Fibroblast of the aortic adventitia (primary cell): ENCODE data around the gene CACNG8. TPM values are rescaled to one million over a fixed set of nuclear protein-coding genes. Genes with fewer than 3 reads are reported as not detected.

ENCODE experiments used
- DNase-seq: peaks from one replicate; pipeline ENCODE4 v3.0.0-alpha.2; 2010; ENCODE audit warnings: low read depth
- H3K4me3 ChIP-seq: 2 replicates; pipeline ENCODE4 v1.5.1; 2011; ENCODE audit warnings: low read depth, mild to moderate bottlenecking, control low read depth, low read length, moderate library complexity
- total RNA-seq: library from RNA; depleted of rRNA; stranded (reverse); fragments of >200 nt; gene quantifications from 2 replicates; pipeline ENCODE4 v1.2.3, GENCODE V29; 2012; ENCODE audit warnings: low replicate concordance
- TF ChIP-seq, protein P1 (sequence below): IDR thresholded peaks from 2 replicates; pipeline ENCODE4 v1.5.1; 2011; ENCODE audit warnings: mild to moderate bottlenecking, low read length, control low read depth, inconsistent platforms; ENCODE audit not compliant: insufficient read depth

Gene CACNG8
- total RNA-seq, 1 donor = 0.45 TPM

DNA sequence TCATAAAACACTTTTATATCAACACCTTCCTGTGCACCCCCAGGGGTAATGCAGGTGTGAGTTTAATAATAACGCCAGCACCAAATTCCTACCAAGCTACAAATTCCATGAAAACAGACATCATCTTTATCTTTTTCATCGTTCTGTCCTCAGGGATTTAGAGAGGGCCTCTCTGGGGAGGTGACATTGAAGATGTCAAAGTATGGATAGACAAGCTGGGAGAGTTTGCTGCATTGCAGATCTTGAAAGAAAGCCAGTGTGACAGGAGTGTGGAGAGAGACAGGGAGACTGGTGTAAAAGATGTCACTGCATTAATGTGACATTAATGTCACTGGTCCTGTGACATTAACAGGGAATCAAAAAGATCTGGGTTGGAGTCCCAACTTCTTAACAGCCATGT is 38.8 kb downstream of the CACNG8 start:
- no peak overlapping the region for H3K4me3 ChIP-seq
- TF ChIP-seq, protein P1, sequence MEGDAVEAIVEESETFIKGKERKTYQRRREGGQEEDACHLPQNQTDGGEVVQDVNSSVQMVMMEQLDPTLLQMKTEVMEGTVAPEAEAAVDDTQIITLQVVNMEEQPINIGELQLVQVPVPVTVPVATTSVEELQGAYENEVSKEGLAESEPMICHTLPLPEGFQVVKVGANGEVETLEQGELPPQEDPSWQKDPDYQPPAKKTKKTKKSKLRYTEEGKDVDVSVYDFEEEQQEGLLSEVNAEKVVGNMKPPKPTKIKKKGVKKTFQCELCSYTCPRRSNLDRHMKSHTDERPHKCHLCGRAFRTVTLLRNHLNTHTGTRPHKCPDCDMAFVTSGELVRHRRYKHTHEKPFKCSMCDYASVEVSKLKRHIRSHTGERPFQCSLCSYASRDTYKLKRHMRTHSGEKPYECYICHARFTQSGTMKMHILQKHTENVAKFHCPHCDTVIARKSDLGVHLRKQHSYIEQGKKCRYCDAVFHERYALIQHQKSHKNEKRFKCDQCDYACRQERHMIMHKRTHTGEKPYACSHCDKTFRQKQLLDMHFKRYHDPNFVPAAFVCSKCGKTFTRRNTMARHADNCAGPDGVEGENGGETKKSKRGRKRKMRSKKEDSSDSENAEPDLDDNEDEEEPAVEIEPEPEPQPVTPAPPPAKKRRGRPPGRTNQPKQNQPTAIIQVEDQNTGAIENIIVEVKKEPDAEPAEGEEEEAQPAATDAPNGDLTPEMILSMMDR = no peak
- DNase-seq = no peak

DNA sequence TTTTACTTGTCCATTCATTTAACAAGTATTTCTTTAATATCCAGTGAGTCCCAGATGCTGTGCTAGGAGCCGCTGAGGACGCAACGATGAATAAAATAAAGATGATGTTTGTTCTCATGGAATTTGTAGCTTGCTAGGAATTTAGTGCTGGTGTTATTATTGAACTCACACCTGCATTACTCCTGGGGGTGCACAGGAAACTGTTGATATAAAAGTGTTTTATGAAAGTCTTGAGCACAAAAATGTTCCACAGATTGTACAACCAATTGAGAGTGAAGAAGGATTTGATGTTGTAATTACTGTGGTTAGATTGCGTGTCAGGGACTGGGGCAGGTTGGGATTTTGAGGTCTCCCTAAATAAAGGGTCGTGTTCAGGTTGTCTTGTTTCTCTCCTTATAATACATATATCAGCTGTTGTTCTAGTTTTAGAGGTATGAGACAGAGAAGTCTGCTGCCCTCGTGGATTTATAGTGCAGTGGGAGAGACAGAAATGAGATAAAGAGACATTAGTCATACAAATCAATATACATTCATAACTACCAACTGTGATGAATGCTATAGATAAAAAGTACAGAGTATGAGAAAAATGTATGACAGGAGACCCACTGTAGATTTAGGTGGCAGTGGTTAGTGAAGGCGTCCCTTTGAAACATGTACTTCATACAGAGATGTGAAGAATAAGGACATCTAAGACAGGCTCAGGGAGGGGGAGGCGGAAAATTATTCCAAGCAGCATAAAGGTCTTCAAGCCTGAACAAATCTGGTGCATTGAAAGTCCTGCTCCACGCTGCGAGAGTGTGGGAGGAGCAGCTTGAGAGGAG is 40.0 kb downstream of the CACNG8 start:
- peak; percentile 44 for DNase-seq
- TF ChIP-seq, protein P1 = no peak
- H3K4me3 ChIP-seq = no peak overlapping the region

DNA sequence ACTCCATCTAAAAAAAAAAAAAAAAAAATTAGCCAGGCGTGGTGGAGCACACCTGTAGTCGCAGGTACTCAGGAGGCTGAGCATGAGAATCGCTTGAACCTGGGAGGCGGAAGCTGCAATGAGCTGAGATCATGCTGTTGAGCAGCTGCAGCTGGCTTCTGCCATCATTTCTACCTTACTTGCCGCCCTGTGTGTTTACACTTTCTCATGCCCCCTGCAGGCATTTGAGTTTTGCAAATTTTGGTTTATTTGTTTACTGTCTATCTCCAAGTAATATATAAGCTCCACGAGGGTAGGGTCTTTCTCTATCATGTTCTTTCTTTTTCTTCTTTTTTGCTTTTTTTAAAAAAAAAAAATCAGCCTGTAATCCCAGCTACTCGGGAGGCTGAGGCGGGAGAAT is 46.7 kb downstream of the CACNG8 start:
- TF ChIP-seq, protein P1 = no peak
- no peak overlapping the region for H3K4me3 ChIP-seq
- no peak for DNase-seq

DNA sequence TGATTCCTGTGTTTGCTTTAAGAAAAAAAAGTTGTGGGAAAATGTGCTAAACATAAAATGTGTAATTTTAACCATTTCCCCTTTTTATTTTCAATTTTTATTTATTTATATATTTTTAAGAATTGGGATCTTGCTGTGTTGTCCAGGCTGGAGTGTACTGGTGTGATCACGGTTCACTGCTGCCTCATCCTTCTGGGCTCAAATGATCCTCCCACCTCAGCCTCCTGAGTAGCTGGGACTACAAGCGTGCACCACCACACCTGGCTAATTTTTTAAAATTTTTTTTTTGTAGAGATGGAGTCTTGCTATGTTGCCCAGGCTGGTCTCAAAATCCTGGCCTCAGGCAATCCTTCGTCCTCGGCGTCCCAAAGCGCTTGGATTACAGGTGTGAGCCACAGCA is 47.7 kb downstream of the CACNG8 start:
- H3K4me3 ChIP-seq = no peak overlapping the region
- no peak for DNase-seq
- TF ChIP-seq, protein P1 = no peak

DNA sequence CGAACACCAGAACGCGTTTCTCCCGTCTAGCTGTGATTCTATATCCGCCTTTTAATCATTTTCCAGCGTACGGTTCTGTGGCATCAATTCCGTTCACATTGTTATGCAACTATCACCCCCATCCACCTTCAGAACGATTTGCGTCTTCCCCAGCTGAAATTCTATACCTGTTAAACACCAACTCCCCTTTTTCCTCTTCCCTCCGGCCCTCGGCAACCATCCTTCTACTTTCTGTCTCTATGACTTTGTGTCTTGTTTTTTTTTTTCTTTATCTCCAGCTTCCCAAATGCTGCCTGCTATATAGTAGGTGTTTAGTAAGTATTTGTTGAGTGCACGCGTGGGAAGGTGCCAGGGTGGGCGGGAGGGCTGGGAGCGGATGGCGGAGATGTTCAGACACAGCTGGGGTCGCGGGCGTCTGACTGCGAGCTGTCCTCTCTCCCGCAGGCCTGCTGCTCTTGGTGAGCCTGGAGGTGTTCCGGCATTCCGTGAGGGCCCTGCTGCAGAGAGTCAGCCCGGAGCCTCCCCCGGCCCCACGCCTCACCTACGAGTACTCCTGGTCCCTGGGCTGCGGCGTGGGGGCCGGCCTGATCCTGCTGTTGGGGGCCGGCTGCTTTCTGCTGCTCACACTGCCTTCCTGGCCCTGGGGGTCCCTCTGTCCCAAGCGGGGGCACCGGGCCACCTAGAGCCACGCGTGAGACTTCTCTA is 48.9 kb downstream of the CACNG8 start:
- TF ChIP-seq, protein P1 = no peak
- no peak for DNase-seq
- H3K4me3 ChIP-seq = no peak overlapping the region

DNA sequence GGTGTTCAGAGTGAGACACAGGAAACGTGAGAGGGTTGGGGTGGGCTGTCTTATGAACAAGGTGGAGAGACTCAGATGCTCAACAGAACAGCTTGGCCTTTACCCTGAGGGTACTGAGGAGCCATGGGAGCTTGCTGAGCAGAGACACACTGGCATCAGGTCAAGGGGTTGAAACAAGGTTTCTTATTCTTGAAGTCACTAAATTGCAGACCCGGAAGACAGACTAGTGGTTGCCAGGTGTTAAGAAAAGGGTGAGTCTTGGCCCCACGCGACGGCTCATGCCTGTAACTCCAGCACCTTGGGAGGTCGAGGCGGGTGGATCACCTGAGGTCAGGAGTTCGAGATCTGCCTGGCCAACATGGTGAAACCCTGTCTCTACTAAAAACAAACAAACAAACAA is 51.1 kb downstream of the CACNG8 start:
- TF ChIP-seq, protein P1 = no peak
- no peak for DNase-seq
- no peak overlapping the region for H3K4me3 ChIP-seq
